ENCODE measurements around the gene MBD3L2B.
"Not testable (repeated sequence)": the region's sequence is repeated elsewhere in the genome, so short reads cannot be mapped to it uniquely, and the experiment has no call there.

Gene MBD3L2B

DNA sequence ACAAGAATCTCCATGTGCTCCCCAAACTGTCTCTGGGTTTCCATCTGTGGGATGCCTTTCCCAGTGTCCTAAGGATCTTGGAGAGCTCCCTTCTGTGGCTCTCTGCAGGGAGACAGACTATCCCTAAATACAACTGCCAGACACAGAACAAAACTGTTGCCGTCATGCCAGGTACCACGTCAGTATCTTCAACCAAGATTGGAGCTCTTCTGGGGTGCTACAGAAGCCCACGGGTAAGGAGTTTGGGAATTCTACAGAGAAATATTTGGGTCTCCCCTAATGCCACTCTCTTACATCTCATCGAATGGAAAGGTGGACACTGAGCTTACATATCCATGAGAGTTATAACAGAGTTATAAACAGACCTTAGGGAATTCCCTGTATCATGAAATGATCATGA is 42.1 kb upstream of the MBD3L2B start:
- Histone ChIP-seq H3K36me3 (ENCODE audit: insufficient read depth, insufficient read length, low read length) (no peaks in the 10 kb centered on the region), H3K9ac (ENCODE audit: insufficient read length, low read depth) (no peak overlapping the region), H3K4me3 (ENCODE audit: insufficient read length, low read depth) (no peak overlapping the region), H3K27me3 (ENCODE audit: insufficient read depth, insufficient read length) (no peaks in the 10 kb centered on the region), H3K9me3 (ENCODE audit: insufficient read depth, low read length) (peaks cover 13% of the 10 kb centered on the region; the same call in 1 of the 2 replicates), H3K4me1 (ENCODE audit: insufficient read depth, insufficient read length) (no peaks in the 10 kb centered on the region)
- no peak for DNase-seq (ENCODE audit: low read depth, low spot score)
- TF ChIP-seq YY1 (IDR thresholded peaks at IDR 0.05; ENCODE audit: insufficient read depth, insufficient read length) = no peak
- no peak for TF ChIP-seq SUZ12 (IDR thresholded peaks at IDR 0.05; ENCODE audit: extremely low read depth, insufficient read depth, insufficient read length)
- TF ChIP-seq ZNF274 (IDR thresholded peaks at IDR 0.05; ENCODE audit: low read depth, low read length) = no peak

DNA sequence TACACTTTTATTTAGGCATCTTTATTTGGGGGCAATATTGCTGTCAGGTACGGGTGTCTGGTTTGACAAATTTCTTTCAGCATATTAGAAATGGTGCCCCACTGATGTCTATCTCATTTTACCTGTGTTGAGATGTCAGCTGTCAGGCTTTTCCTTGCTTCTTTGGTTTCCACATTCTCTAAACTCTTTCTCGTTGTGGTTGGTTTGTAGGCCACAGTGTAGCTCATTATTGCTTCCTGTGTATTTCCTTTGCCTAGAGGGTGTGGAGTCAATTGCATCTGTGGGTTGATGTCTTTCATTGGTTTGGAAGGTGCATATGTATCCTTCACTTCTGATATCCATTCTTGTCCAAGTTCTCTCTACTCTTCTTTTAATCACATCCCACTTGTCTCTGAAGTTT is 38.7 kb upstream of the MBD3L2B start:
- not testable (repeated sequence) for H3K4me3 ChIP-seq (ENCODE audit: insufficient read length, low read depth); H3K27me3 ChIP-seq (ENCODE audit: insufficient read depth, insufficient read length); H3K4me1 ChIP-seq (ENCODE audit: insufficient read depth, insufficient read length)

DNA sequence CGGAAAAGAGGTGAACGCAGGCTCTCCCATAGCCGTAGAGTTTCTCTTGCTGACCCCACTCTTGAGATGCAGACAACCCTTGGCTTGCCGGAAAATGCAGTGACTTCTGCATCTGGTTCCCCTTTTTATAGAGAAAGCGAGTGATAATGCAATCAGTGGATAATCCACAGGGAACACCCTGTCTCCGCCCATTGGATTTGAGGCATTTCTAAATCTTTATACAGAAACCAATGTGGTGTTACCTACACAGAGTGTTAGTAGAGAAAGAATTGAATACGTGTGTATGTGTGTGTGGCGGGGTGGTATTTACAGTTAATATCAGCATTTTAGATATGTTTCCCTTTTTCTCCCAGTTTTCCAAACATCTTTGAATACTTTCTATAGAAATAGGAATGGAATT is 37.3 kb upstream of the MBD3L2B start, which contains the start of gene MBD3L3:
Gene MBD3L3, minus strand, starts transcription at position 101 of the 400 bp plus-strand sequence. Its CDS starts 71 bp downstream, at position 30.
- H3K9me3 ChIP-seq (ENCODE audit: insufficient read depth, low read length); H3K36me3 ChIP-seq (ENCODE audit: insufficient read depth, insufficient read length, low read length); H3K4me1 ChIP-seq (ENCODE audit: insufficient read depth, insufficient read length); H3K27me3 ChIP-seq (ENCODE audit: insufficient read depth, insufficient read length); DNase-seq (ENCODE audit: low read depth, low spot score); H3K4me3 ChIP-seq (ENCODE audit: insufficient read length, low read depth); H3K9ac ChIP-seq (ENCODE audit: insufficient read length, low read depth): not testable (repeated sequence)

More for the DNA sequence above, 38.7 kb upstream of the MBD3L2B start:
- DNase-seq (ENCODE audit: low read depth, low spot score); H3K36me3 ChIP-seq (ENCODE audit: insufficient read depth, insufficient read length, low read length); H3K9ac ChIP-seq (ENCODE audit: insufficient read length, low read depth); H3K9me3 ChIP-seq (ENCODE audit: insufficient read depth, low read length): not testable (repeated sequence)

DNA sequence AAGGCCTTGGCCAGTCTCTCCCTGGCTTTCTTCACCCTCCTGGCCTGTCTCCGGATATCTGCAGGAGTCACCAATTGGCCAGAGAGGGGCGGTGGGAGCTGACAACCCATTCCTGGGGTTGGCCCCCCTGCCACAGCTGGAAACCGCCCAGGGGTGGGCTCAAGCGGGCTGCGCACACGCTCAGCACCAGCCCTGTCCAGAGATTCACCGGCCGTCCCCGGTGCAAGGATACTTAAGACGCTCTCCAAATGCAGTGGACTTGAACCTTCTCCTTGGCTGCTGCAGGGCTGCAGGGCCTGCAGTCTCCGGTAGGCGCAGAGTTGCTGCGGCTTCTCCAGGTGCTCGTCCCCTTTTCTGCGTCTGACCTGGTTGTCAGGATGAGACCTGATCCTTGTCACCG is 35.1 kb upstream of the MBD3L2B start:
- H3K4me1 ChIP-seq (ENCODE audit: insufficient read depth, insufficient read length); DNase-seq (ENCODE audit: low read depth, low spot score); H3K9ac ChIP-seq (ENCODE audit: insufficient read length, low read depth); H3K27me3 ChIP-seq (ENCODE audit: insufficient read depth, insufficient read length); H3K36me3 ChIP-seq (ENCODE audit: insufficient read depth, insufficient read length, low read length); H3K4me3 ChIP-seq (ENCODE audit: insufficient read length, low read depth); H3K9me3 ChIP-seq (ENCODE audit: insufficient read depth, low read length): not testable (repeated sequence)

DNA sequence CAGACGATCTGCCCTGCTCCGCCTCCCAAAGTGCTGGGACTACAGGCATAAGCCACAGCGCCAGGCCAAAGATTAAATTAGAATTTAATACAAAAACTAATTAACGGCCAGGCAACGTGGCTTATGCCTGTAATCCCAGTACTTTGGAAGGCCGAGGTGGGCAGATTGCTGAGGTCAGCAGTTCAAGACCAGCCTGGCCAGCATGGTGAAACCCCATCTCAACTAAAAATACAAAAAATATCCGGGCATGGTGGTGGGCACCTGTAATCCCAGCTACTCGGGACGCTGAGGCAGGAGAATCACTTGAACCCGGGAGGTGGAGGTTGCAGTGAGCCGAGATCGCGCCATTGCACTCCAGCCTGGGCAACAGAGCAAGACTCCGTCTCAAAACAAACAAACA is 34.4 kb upstream of the MBD3L2B start:
- H3K36me3 ChIP-seq (ENCODE audit: insufficient read depth, insufficient read length, low read length); DNase-seq (ENCODE audit: low read depth, low spot score); H3K4me1 ChIP-seq (ENCODE audit: insufficient read depth, insufficient read length); H3K9me3 ChIP-seq (ENCODE audit: insufficient read depth, low read length); H3K9ac ChIP-seq (ENCODE audit: insufficient read length, low read depth); H3K4me3 ChIP-seq (ENCODE audit: insufficient read length, low read depth); H3K27me3 ChIP-seq (ENCODE audit: insufficient read depth, insufficient read length): not testable (repeated sequence)

DNA sequence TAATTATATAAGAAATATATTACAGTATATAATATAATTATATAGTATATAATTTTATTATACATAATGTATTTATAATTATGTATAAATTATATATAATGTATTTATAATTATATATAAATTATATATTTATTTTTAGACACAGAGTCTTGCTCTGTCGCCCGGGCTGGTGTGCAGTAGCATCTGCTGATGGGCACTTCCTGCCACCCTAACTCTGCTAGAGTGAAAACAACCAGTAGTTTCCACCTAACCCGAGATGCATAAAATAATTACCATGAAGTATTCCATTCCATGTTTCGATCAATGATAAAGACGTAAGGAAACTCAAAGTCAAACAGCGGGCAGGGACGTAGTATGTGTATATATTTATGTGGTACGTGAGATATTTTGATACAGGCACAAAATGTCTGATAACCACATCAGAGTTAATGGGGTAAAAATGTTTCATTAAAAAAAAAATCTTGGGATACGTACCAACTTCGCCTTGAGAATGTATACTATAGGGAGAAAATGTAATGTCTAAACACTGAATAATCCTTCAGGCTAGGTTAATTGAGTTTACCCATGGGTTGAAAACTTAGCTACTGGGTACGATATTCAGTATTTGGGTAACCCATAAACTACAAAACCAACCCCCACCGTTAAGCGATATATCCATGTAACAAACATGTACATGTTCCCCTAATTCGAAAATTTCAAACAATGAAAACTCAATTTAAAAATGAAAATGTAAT is 33.6 kb upstream of the MBD3L2B start:
- not testable (repeated sequence) for H3K36me3 ChIP-seq (ENCODE audit: insufficient read depth, insufficient read length, low read length); DNase-seq (ENCODE audit: low read depth, low spot score)

DNA sequence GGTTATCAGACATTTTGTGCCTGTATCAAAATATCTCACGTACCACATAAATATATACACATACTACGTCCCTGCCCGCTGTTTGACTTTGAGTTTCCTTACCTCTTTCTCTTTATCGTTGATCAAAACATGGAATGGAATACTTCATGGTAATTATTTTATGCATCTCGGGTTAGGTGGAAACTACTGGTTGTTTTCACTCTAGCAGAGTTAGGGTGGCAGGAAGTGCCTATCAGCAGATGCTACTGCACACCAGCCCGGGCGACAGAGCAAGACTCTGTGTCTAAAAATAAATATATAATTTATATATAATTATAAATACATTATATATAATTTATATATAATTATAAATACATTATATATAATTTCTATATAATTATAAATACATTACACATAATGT is 31.7 kb upstream of the MBD3L2B start:
- not testable (repeated sequence) for H3K36me3 ChIP-seq (ENCODE audit: insufficient read depth, insufficient read length, low read length); H3K9ac ChIP-seq (ENCODE audit: insufficient read length, low read depth); H3K9me3 ChIP-seq (ENCODE audit: insufficient read depth, low read length); DNase-seq (ENCODE audit: low read depth, low spot score); H3K27me3 ChIP-seq (ENCODE audit: insufficient read depth, insufficient read length); H3K4me1 ChIP-seq (ENCODE audit: insufficient read depth, insufficient read length); H3K4me3 ChIP-seq (ENCODE audit: insufficient read length, low read depth)

More for the DNA sequence above, 33.6 kb upstream of the MBD3L2B start:
- not testable (repeated sequence) for H3K9ac ChIP-seq (ENCODE audit: insufficient read length, low read depth); H3K9me3 ChIP-seq (ENCODE audit: insufficient read depth, low read length); H3K27me3 ChIP-seq (ENCODE audit: insufficient read depth, insufficient read length); H3K4me1 ChIP-seq (ENCODE audit: insufficient read depth, insufficient read length); H3K4me3 ChIP-seq (ENCODE audit: insufficient read length, low read depth)

DNA sequence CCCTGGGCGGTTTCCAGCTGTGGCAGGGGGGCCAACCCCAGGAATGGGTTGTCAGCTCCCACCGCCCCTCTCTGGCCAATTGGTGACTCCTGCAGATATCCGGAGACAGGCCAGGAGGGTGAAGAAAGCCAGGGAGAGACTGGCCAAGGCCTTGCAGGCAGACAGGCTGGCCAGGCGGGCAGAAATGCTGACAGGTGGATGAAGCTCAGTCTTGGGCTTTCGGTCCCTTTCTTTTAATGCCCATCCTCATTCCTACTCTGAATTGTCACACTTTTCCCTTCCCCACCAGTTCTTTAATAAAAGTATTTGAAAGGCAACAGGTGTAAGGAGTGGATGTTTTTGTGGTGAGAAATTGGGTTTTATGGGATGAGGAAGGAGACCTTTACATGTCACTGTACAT is 30.2 kb upstream of the MBD3L2B start:
- not testable (repeated sequence) for H3K9ac ChIP-seq (ENCODE audit: insufficient read length, low read depth); DNase-seq (ENCODE audit: low read depth, low spot score); H3K27me3 ChIP-seq (ENCODE audit: insufficient read depth, insufficient read length); H3K4me3 ChIP-seq (ENCODE audit: insufficient read length, low read depth); H3K4me1 ChIP-seq (ENCODE audit: insufficient read depth, insufficient read length); H3K36me3 ChIP-seq (ENCODE audit: insufficient read depth, insufficient read length, low read length); H3K9me3 ChIP-seq (ENCODE audit: insufficient read depth, low read length)

DNA sequence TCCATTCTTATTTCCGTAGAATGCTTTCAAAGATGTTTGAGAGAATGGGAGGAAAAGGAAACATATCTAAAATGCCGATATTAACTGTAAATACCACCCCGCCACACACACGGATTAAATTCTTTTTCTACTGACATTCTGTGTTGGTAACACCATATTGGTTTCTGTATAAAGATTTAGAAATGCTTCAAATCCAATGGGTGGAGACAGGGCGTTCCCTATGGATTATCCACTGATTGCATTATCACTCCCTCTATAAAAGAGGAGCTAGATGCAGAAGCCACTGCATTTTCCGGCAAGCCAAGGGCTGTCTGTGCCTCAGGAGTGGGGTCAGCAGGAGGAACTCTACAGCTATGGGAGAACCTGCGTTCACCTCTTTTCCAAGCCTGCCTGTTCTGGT is 27.8 kb upstream of the MBD3L2B start, which contains the start of gene MBD3L2:
Gene MBD3L2, plus strand, starts transcription at position 301 of the 400 bp plus-strand sequence. Its CDS starts 53 bp downstream, at position 354.
- H3K27me3 ChIP-seq (ENCODE audit: insufficient read depth, insufficient read length); DNase-seq (ENCODE audit: low read depth, low spot score); H3K4me3 ChIP-seq (ENCODE audit: insufficient read length, low read depth); H3K9me3 ChIP-seq (ENCODE audit: insufficient read depth, low read length); H3K36me3 ChIP-seq (ENCODE audit: insufficient read depth, insufficient read length, low read length); H3K9ac ChIP-seq (ENCODE audit: insufficient read length, low read depth); H3K4me1 ChIP-seq (ENCODE audit: insufficient read depth, insufficient read length): not testable (repeated sequence)

DNA sequence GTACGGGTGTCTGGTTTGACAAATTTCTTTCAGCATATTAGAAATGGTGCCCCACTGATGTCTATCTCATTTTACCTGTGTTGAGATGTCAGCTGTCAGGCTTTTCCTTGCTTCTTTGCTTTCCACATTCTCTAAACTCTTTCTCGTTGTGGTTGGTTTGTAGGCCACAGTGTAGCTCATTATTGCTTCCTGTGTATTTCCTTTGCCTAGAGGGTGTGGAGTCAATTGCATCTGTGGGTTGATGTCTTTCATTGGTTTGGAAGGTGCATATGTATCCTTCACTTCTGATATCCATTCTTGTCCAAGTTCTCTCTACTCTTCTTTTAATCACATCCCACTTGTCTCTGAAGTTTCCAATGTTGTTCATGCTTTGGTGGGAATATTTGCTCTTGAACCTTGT is 20.3 kb upstream of the MBD3L2B start:
- not testable (repeated sequence) for H3K9ac ChIP-seq (ENCODE audit: insufficient read length, low read depth); H3K27me3 ChIP-seq (ENCODE audit: insufficient read depth, insufficient read length); DNase-seq (ENCODE audit: low read depth, low spot score)

DNA sequence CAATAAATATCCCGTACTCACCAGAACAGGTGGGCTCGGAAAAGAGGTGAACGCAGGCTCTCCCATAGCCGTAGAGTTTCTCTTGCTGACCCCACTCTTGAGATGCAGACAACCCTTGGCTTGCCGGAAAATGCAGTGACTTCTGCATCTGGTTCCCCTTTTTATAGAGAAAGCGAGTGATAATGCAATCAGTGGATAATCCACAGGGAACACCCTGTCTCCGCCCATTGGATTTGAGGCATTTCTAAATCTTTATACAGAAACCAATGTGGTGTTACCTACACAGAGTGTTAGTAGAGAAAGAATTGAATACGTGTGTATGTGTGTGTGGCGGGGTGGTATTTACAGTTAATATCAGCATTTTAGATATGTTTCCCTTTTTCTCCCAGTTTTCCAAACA is 18.8 kb upstream of the MBD3L2B start, which contains the start of gene MBD3L4:
Gene MBD3L4, minus strand, starts transcription at position 101 of the 400 bp plus-strand sequence. Its CDS starts 35 bp downstream, at position 66.
- not testable (repeated sequence) for H3K4me1 ChIP-seq (ENCODE audit: insufficient read depth, insufficient read length); H3K9ac ChIP-seq (ENCODE audit: insufficient read length, low read depth); H3K27me3 ChIP-seq (ENCODE audit: insufficient read depth, insufficient read length); DNase-seq (ENCODE audit: low read depth, low spot score); H3K36me3 ChIP-seq (ENCODE audit: insufficient read depth, insufficient read length, low read length); H3K4me3 ChIP-seq (ENCODE audit: insufficient read length, low read depth); H3K9me3 ChIP-seq (ENCODE audit: insufficient read depth, low read length)

More for the DNA sequence above, 20.3 kb upstream of the MBD3L2B start:
- H3K4me3 ChIP-seq (ENCODE audit: insufficient read length, low read depth); H3K36me3 ChIP-seq (ENCODE audit: insufficient read depth, insufficient read length, low read length); H3K9me3 ChIP-seq (ENCODE audit: insufficient read depth, low read length); H3K4me1 ChIP-seq (ENCODE audit: insufficient read depth, insufficient read length): not testable (repeated sequence)
